GM21717 (cell line): Measurements from ENCODE around the gene PTH1R.

Source experiments
- ATAC-seq: cut with Tn5 transposase; IDR thresholded peaks from one replicate; pipeline ENCODE4 v1.9.1; 2021; ENCODE audit warnings: mild to moderate bottlenecking, moderate library complexity; ENCODE audit not compliant: unreplicated experiment

The PTH1R gene

DNA sequence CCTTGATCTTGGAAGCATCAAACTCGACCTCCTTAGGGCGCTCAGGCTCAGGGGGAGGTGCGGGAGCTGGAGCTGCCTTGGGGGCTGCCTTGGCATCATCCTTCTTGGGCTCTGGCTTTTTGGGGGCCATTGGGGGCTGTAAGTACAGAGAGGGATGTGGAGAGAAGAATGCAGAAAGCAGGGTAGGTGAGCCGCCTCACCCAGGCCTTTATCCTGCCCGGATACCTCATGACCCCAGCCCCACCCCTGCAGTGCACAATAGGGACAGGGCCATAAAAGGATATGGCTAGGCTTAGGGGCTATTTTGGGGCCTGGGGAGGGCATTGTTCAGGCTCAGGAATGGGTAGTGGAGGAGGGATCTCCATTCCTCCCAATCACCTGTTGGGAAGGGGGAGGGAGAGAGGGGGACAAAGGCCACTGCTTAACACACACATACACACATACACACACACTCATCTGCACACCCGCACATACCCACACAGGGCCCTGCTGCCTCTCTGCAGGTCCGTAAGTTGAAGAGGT lies 14.2 kb upstream of the PTH1R start, which contains the start of gene MYL3:
Gene MYL3, minus strand, starts transcription at position 184 of the 522 bp plus-strand sequence. Its CDS starts 54 bp downstream, at position 130.
- no peak for ATAC-seq

DNA sequence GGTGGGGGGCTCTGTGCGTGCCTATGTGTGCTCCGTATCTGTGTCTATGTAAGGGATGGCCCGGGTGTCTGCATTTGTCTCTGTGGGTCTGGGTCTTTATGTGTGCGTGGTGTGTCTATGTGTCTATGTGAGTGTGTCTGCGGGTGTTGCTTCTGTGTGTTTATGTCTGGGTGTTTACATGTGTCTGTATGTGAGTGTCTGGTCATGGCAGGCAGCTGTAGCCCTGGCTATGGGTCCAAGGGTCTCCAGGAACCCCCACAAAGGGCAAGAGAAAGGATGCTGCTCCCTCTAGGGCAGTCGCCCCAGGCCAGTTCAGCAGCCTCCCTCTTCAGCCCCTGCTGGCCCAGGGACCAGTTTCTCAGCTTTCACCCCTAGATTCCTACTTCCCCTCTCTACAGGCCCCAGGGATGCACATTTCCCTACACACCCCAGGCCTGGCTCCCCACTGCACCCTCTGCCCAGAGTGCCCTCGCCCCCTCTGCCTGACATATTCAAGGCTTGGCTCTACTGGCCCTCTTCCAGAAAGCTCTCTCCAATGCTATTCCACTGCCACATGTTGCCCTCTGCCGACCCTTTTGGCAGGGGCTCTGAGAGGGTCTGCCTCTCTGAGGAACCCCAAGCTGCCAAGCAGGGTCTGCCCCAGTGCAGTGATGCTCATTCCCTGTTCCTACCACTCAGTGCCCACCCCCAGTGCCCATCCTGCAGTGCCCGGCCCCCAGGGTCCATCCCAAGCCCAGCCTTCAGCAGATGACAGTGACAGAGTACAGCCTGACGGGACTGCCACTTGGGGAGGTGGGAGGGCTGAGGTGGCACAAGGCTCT lies 13.2 kb upstream of the PTH1R start:
- no peak for ATAC-seq

DNA sequence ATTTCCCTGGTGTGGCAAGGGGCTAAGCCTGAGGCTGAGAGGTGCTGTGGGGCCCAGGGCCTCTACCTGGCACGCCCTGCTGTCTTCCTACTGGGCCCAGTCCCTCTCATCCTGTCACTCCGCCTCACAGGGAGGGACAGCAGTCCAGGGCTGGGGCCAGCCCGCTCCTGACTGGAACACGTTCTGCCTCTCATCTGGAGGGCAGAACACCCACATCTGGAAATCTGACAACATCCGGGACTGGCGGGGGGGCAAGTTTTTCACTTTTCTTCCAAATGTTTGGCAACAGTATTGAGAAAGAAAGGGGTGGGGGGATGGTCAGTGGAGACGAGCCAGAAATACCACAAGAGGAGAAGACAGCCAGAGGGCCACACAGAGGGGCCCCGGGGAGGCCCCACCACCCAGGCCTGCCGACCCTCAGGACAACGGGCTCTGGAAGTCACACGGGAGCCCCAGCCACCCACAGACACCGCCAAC lies 12.5 kb upstream of the PTH1R start:
- ATAC-seq: no peak

DNA sequence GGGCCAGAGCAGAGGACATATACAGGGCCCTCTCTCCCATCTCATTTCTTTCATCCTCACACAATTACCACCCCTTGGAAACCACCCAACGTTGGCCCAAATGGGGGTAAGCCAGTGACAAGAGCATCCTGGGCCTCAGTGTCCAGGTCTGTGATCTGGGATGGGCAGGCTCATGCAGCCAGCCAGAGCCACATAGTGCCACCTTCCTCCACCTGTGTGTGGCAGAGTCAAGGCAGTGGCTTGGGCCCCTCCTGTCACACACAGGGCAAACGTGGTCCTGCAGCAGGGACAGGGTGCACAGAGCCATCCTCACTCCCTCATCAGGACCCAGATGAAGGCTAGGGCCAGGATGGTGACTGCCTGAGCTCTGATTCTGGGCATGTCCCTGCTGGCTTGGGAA lies 12.0 kb upstream of the PTH1R start:
- no peak for ATAC-seq

DNA sequence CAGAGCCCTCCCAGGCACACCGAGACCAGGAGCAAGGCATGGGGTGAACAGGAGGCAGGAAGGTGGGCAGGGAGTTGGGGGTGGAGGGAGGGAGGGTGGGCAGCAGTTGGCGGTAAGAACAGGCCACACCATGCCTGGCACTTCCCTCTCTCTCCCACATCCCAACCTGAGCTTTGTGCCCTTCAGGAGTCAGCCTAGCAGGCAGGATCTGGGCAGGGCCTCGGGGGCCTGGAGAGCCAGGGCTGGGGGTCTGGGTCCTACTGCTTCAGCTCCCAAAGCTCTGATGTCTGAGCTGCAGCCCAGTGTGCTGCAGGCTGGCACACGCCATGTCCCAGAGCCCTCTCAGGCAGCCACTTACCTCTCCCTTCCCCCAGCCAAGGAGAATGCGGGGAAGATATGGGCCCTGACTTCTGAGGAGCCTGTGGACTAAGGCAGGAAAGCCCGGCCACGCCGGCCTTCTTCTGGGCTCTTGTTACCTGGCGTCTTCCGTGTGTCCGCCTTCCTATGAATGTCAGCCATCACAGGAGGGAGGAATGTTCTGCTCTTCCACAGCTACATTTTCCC lies 11.4 kb upstream of the PTH1R start:
- ATAC-seq: no peak

DNA sequence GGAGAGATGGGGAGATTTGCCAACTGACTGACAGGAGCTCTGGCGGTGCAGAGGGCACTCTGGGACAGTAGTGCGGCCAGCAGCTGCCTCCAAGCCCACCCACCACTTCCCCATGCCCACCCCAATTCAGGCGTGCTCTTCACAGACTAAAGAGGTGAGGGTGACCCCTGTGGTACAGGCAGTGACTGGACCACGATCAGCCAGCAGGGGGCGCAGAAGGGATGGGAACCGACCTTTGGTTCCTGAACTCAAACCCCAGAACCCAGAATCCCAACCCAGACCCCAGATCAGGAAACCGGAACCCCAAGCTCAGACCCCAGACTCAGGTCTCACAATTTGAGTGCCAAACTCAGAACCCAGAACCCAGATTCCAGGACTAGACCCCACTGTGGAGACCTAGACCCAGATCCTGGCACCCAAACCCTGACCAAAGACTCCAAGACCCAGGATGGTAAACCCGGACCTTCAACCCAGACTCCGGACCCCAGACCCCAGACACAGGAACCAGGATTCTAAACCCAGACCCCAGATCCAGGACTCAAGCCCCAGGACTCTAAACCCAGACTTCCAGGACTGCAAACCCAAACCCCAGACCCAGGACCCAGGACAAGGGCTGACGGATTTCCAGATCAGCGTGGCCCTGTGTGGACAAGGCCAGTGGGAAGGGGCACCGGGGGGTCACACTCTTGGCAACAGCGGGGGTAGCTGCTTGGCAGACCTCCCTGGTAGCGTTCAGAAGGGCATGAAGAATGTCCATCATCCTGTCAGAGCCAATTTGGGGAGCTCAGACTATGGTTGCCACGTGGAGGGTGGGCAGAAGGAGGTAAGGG lies 10.6 kb upstream of the PTH1R start:
- no peak for ATAC-seq

DNA sequence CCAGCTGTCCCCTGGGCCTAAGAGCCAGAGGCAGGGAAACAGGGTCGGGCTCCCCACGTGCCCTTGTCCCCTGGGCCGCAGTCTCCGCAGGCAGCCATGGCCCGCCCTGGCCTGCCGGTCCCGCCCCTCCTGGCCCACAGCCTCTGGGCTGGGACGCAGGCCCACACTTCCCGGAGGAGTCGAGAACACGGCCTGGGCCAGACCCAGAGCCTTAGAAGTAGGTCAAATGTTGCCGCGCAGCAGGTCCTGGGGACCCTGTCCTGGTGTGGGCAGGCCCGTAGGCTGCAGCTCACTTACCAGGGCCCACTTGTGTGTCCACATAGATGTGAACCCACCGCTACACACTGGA lies 10.0 kb upstream of the PTH1R start:
- ATAC-seq: no peak

DNA sequence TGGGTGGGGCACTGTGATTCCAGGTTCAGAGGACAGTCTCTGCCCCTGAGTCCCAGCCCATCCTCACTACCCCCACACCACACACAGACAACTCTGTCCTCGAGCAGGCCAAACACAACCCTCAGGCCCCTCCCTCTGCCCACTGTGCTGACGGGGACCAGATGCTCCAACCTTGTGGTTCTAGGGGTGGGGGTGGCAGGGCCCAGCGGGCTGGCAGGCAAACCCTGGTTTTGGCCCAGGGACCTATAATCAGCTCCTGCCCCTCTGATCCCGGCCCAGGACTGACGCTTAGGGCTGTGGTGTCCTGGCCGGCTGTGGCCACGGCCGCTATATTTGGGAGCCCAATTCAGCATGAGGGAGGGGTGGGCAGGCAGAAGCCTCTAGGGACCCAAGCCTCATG lies 9.2 kb upstream of the PTH1R start:
- no peak for ATAC-seq

DNA sequence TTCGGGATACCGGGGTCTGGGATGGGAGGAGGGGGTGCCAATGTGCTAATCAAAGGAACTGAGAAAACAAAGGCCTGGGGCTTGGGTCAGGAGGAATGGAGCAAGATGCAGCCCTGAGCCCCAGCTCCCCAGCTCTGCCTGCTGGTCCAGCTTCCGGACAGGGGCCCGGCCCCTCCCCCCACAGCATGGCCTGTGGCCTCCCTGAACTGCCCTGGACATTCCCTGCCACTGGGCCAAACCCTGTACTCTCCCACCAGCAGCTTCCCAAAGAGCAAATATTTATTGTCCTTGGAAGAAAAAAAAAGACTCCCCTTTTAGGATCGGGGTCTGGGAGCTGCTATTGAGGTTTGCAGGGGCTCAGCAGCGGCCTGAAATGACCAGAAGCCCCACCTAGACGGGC lies 8.6 kb upstream of the PTH1R start:
- no peak for ATAC-seq

DNA sequence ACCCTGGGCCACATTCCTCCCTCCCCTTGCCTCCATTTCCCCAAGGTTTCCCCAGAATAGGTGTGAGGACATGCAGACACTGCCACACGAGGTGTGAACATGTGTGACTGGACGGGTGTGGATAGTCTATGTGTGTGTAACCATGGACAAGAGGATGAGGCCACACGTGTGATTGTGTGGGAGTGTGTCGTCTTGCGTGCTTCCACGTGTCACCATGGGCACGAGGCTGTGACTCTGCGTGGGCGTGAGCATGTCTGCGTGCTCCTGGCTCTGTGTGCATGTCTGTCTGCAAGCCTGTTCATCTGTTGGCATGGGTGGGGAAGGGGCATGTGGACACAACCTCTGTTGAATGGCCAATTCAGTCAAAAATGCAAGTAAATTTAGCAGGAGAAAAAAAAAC lies 8.1 kb upstream of the PTH1R start:
- ATAC-seq: no peak

DNA sequence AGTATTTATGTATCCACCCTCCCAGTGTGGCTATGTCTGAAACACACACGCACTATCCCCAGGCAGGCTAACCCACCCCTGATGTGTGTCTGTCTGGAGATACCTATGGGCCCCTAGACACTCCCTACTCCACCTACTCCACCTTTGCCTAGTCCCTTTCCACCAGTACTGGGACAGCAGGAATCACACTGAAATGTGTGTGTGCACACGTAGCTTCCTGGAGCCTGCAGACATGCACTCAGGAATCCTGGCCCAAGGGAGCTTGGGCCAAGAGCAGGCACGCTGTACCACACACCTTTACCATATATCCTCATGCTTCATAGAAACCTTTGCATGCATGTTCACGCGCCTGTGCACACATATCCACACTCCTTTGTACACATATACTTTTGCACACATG lies 6.9 kb upstream of the PTH1R start:
- no peak for ATAC-seq

DNA sequence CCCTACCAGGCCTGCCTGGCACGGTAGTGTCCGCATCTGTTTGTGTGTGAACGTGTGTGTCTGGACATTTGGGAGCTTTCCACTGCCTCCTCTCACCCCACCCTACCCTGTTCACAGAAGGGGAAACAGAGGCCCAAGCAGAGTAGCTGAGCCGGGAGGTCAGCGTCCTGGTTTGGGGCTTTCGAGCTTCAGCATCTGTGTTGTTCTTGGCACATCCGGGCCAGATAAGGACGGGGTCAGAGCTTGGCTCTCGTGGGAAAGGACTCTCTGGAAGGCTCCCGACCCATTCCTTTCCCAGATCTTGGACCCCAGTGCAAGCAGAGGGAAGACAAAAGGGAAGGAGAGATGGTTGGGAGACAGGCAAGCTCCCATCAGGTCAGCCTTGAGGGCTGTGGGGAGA lies 6.3 kb upstream of the PTH1R start:
- no peak for ATAC-seq

DNA sequence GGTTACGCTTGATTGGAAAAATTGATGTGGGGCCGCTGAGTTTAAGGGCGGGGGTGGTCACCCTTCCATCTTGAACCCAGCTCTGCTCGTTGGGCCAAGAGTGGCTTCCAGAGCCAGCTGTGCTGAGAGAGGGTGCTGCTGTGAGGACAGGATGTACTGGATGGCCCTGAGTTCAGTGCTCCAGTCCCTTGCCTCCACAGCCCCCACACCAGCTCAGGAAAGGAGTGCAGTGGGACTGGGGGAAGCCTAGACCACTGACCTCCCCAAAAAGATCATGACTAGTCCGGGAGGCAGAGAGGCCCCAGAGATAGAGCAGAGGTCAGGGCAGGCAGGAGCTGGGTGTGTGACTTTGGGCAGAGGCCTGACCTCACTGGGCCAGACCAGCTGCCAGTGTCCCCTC lies 4.0 kb upstream of the PTH1R start:
- no peak for ATAC-seq

DNA sequence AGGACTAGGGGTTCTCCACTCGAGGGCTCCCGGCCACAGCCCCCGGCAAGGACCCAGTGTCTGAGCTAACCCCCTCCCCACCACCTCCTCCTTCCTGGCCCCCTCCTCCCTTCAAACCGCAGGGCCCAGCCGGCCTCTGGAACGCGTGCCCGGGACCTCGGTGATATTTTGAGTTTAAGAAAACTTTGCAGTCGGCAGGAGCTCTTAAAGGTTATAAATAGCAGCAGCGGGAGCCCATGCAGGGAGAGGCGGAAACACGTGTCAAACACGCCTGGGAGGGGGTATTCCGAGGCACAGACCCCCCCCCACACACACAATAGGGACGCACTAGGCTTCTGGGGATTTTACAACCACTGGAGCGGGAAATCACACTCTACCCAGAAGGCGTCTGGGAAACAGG lies 3.1 kb upstream of the PTH1R start:
- ATAC-seq: no peak

DNA sequence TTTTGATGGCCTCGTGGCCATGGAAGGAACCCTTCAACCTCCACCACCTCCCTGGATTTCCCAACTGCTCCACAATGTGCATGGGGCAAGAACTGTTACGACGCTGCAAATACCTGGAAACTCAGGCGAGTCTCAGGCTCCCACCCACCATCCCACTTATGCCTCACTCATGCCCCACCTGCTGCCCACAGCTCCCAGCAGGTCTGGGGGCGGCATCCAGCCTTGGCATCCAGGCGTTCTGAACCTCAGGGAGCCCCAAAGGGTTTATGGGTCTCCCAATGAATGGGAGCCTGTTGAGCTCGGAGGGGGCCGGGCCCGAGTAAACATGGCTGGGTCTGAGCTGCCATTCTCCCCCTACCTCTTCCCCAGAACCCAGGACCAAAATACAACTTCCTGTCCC lies 2.0 kb upstream of the PTH1R start:
- no peak for ATAC-seq

DNA sequence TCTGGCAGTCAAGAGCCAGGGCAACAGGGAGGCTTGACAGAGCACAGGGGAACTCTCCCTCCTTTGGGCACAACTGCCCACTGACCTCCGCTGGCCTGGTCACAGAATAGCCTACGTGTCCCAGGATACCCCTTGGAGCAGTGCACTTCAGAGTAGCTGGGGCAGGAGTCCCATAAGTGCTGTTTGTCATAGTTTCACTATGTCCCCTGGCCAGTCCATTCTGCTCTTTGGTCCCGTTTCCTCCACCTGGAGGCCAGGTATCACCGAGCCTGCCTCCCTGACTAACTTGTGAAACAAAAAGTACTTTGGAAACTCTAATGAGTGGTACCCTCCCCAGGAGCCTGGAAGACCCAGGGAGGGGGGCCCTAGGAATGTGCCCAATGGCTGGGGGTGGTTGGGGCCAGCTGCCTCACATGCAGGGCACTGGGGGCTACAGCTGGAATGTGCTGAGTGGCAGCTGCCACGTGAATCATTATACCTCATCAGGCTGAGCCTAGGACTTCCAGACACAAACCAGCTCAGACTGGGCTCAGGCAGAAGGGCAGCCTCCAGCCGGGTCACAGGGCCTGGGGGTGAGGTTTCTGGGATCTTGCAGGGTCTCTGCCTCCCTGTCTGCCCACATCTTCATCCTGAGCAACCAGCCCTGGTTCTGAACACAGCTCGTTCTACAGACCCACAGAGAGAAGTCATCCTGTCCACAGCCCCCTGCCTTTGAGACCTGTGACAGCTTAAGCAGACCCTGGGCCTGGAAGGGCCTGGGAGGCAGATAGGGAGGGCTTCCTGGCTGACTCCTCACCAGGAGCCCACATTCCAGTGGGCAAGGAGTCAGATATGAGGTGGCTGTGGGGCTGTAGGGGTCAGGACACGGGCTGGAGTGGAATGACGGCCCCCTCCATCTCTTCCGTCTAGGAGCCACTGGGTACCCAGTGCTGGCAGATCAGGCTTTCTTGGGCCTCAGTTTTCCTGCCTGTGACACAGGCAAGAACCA lies 914 bp upstream of the PTH1R start:
- ATAC-seq: no peak

DNA sequence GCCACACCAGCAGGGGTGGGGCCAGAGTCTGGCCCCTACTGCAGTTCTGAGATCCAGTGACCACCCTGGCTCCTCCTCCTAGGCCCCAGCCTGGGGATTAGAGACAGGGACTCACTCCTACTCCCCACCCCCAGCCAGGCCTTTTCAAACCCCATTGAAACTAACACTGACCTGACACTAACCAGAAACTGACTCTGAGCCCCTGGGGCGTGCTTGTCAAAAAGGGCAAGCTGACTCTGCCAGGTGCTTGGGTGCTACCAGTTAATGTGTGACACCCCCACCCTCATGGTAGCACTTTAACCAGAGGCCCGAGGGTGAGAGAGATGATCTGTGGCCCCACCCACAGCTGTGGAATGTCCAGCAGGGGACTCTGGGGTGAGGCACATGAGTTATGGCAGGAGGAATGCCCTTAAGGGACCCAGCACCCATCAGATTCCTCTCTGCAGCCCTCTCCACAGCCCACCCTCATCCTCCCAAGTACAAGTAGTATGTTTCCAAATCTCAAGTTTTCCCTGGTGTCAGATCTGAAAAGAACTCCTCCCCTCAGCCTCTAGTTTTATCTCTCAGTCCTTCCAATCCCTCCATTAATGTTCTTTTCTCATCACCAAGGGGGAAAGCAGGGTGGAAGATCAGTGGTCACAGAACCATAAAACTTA lies 1.4 kb downstream of the PTH1R start:
- ATAC-seq: no peak

DNA sequence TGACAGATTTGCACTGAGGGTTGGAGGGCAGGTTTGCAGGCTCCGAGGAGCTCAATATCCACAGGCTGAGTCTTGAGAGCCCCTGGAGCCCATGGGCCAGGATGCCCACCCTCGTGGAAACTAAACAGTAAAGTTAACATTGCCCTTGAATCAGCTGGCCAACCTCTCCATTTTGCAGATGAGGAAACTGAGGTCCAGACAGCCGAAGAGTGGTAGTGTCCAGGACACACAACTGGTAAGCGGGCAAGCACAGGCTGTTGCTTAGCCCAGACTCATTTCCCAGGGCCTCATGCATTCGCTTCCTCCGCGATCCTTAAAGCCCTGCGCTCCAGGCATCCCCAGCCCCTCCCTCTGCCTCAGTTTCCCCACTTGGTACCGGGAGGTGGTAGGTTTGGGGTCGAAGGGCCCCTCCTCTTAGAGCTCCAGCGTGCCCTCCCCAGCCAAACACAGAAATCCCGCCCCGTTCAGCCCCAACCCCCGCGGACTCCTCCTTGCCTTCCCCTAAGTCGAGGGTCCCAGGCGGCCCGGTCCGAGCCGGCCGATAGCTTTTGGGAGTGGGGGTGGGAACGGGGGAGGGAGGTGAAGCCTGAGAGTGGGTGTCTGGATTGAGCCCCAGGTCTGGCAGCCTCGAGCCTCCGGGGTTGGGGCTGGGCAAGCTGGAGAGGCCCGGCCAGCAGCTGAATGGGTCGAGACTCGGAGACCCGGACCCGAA lies 3.5 kb downstream of the PTH1R start:
- no peak for ATAC-seq
